Loucy (cell line): ENCODE results near the gene ENDOD1.

Experiments used
- H2AFZ ChIP-seq: fragments of 200-600 bp; sonication (generic); 2 replicates; pipeline ENCODE4 v1.6.0; 2016; ENCODE audit warnings: antibody characterized with exemption, mild to moderate bottlenecking, low read length, moderate library complexity
- H3F3A ChIP-seq: fragments of 200-600 bp; 2 replicates; pipeline ENCODE4 v1.6.0; 2016; ENCODE audit warnings: antibody characterized with exemption, low read depth, mild to moderate bottlenecking
- H3K27me3 ChIP-seq: fragments of 200-600 bp; sonication (generic); 2 replicates; pipeline ENCODE4 v1.6.1; 2014; ENCODE audit warnings: low read length, mild to moderate bottlenecking; ENCODE audit not compliant: insufficient read depth, poor library complexity, severe bottlenecking
- H3K36me3 ChIP-seq: fragments of 200-600 bp; sonication (generic); 2 replicates; pipeline ENCODE4 v1.6.1; 2016; ENCODE audit warnings: low read length; ENCODE audit not compliant: insufficient read depth
- H3K4me1 ChIP-seq: fragments of 200-600 bp; sonication (generic); 2 replicates; pipeline ENCODE4 v1.5.1; 2014; ENCODE audit warnings: low read length, mild to moderate bottlenecking; ENCODE audit not compliant: insufficient read depth, poor library complexity, severe bottlenecking
- H3K4me2 ChIP-seq: fragments of 200-600 bp; sonication (generic); 2 replicates; pipeline ENCODE4 v1.6.0; 2014; ENCODE audit warnings: antibody characterized with exemption, low read length, low read depth, mild to moderate bottlenecking; ENCODE audit not compliant: poor library complexity, severe bottlenecking
- H3K4me3 ChIP-seq: fragments of 200-600 bp; sonication (generic); 2 replicates; pipeline ENCODE4 v1.5.1; 2014; ENCODE audit warnings: low read length, mild to moderate bottlenecking, mixed read lengths; ENCODE audit not compliant: poor library complexity, severe bottlenecking
- H3K79me2 ChIP-seq: fragments of 200-600 bp; sonication (generic); 2 replicates; pipeline ENCODE4 v1.6.1; 2014; ENCODE audit warnings: low read length; ENCODE audit not compliant: insufficient read depth
- H3K9ac ChIP-seq: fragments of 200-600 bp; sonication (generic); 2 replicates; pipeline ENCODE4 v1.6.0; 2014; ENCODE audit warnings: mild to moderate bottlenecking, low read depth, low read length, moderate library complexity; ENCODE audit not compliant: poor library complexity, severe bottlenecking
- H3K9me2 ChIP-seq: fragments of 200-600 bp; sonication (generic); replicated peaks from 2 replicates; pipeline ENCODE4 v1.6.1; 2016; ENCODE audit warnings: low read depth, low read length, mixed read lengths
- H3K9me3 ChIP-seq: fragments of 200-600 bp; sonication (generic); 2 replicates; pipeline ENCODE4 v1.6.1; 2014; ENCODE audit warnings: mild to moderate bottlenecking, antibody characterized with exemption, low read length, low read depth; ENCODE audit not compliant: insufficient read depth
- H4K20me1 ChIP-seq: fragments of 200-600 bp; sonication (generic); 2 replicates; pipeline ENCODE4 v1.6.0; 2014; ENCODE audit warnings: antibody characterized with exemption, low read length, mild to moderate bottlenecking; ENCODE audit not compliant: insufficient read depth, poor library complexity, severe bottlenecking
- EZH2phosphoT487 ChIP-seq: fragments of 200-600 bp; IDR thresholded peaks from 2 replicates; pipeline ENCODE4 v1.6.1; 2018; ENCODE audit warnings: antibody characterized with exemption, mild to moderate bottlenecking, moderate library complexity, borderline replicate concordance
- TF ChIP-seq, protein P1 (sequence below): fragments of 200-600 bp; sonication (generic); conservative IDR thresholded peaks from 2 replicates; pipeline ENCODE4 v1.5.1; 2014; ENCODE audit warnings: mild to moderate bottlenecking, antibody characterized with exemption, low read length

Gene ENDOD1

DNA sequence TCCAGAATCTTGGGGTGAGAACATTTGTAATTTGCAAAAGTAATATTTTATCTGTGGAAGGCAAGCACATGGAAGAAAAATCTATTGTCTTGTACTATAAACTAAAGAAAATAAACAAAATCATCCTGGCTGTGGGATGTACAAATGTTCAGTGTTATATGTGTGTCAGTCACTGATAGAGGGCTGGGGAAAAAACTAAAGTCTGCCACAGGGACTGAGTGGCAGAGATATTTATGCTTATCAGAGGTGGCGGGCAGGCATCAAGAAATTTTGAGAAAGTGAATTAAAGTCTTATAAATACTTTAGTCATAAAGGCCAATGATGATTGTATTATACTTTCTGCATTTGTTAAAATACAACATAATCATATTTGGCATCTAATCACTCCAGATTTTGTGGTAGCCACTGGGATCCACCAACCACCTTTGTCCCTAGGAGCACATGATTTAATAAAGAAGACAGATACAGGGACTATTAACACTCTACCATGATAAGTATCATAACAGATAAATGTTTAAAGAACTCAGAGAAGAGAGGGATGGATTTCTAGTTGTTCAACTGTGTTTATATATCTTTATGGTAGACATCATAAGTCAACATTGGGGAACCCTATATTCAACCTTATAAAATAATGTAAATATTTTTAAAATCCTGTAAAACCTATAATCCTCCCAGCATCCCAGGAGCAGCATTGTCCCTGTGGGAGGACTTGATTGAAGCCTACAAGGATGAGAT is 2.6 kb upstream of the ENDOD1 start:
- no peaks in the 10 kb centered on the region for H3F3A ChIP-seq
- H3K9ac ChIP-seq: no peak overlapping the region
- no peaks in the 10 kb centered on the region for H3K9me2 ChIP-seq
- TF ChIP-seq EZH2phosphoT487: no peak
- no peaks in the 10 kb centered on the region for H3K9me3 ChIP-seq
- H3K79me2 ChIP-seq: peaks cover 21% of the 10 kb centered on the region
- H3K4me1 ChIP-seq: peaks cover 43% of the 10 kb centered on the region
- no peak overlapping the region for H3K4me3 ChIP-seq
- H3K27me3 ChIP-seq: no peaks in the 10 kb centered on the region
- H4K20me1 ChIP-seq: no peaks in the 10 kb centered on the region
- H3K36me3 ChIP-seq: no peaks in the 10 kb centered on the region
- H2AFZ ChIP-seq: no peak overlapping the region
- no peak overlapping the region for H3K4me2 ChIP-seq

DNA sequence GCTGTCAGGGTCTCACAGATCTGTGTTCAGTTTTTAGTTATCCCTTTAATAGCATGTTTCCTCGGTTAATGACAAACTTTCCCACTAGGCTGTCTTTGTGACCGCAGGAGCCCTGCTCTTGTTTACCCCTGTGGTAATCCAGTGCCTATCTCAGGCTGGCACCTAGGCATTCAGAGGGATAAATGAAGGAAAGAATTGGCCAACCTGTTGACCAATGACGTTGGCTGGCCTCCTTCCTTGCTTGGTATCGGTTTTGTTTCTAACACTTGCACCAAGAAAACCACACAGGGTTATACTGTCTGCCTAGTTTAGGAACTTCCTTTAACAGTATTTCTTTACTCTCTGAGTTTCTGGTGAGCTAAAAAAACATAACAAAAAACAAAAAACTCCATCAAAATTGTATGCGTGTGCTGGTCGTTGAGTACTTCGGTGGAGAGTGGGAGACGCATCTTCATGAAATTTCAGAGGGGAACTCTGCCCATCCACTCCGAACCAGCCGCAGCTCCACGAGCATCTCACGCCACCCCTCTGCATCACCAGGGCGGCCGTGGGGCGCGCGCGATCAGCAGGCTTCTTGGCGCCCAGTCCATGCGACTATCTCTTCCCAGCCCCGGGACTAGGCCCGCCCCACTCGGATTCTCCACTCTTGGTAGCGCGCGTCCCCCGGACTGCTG is 563 bp upstream of the ENDOD1 start:
- Histone ChIP-seq H3K9ac (peak overlapping the region; percentile 86), H3K4me3 (peak overlapping the region; percentile 92), H3K36me3 (no peaks in the 10 kb centered on the region), H3K9me2 (no peaks in the 10 kb centered on the region), H3K79me2 (peaks cover 38% of the 10 kb centered on the region), H3K4me1 (peaks cover 51% of the 10 kb centered on the region), H3K9me3 (no peaks in the 10 kb centered on the region), H2AFZ (peak overlapping the region; percentile 86), H3K4me2 (peak overlapping the region; percentile 67), H4K20me1 (peaks cover 3% of the 10 kb centered on the region), H3F3A (no peaks in the 10 kb centered on the region), H3K27me3 (no peaks in the 10 kb centered on the region)
- TF ChIP-seq EZH2phosphoT487: no peak
- TF ChIP-seq, protein P1, sequence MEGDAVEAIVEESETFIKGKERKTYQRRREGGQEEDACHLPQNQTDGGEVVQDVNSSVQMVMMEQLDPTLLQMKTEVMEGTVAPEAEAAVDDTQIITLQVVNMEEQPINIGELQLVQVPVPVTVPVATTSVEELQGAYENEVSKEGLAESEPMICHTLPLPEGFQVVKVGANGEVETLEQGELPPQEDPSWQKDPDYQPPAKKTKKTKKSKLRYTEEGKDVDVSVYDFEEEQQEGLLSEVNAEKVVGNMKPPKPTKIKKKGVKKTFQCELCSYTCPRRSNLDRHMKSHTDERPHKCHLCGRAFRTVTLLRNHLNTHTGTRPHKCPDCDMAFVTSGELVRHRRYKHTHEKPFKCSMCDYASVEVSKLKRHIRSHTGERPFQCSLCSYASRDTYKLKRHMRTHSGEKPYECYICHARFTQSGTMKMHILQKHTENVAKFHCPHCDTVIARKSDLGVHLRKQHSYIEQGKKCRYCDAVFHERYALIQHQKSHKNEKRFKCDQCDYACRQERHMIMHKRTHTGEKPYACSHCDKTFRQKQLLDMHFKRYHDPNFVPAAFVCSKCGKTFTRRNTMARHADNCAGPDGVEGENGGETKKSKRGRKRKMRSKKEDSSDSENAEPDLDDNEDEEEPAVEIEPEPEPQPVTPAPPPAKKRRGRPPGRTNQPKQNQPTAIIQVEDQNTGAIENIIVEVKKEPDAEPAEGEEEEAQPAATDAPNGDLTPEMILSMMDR: no peak

DNA sequence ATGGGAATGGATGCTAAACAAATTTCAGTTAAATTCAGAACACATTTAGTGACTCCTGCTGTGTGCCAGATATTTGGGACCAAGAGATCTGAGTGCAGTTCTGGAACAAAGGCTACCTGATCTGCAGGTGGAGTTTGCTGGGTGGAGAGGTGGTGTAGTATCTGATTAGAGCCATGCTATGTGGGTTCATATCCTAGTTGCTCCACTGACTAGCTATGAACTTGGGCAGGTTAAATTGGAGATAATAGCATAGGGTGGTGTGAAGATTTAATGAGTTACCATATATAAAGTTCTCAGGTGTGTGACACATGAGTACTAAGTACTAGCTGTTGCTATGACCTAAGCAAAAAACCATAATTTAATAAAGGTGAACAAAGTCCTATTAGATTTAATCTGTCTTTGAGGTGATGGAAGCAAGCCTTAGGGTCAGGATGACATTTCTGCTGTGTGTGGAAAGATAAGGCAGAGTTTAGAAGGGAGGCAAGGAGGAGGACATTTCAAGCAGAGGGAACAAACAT is 2.1 kb downstream of the ENDOD1 start:
- peak overlapping the region; percentile 86 for H3K9ac ChIP-seq
- no peaks in the 10 kb centered on the region for H3K36me3 ChIP-seq
- no peaks in the 10 kb centered on the region for H3K9me3 ChIP-seq
- H3K4me3 ChIP-seq: peak overlapping the region; percentile 92
- H3K4me1 ChIP-seq: peaks cover 70% of the 10 kb centered on the region
- peaks cover 53% of the 10 kb centered on the region for H3K79me2 ChIP-seq
- H3K9me2 ChIP-seq: no peaks in the 10 kb centered on the region
- peak overlapping the region; percentile 97 for H3K4me2 ChIP-seq
- peaks cover 3% of the 10 kb centered on the region for H4K20me1 ChIP-seq
- no peak overlapping the region for H2AFZ ChIP-seq
- TF ChIP-seq, protein P1: no peak
- peaks cover 5% of the 10 kb centered on the region; the same call in 1 of the 2 replicates for H3F3A ChIP-seq
- no peaks in the 10 kb centered on the region for H3K27me3 ChIP-seq
